Panc1 (cell line): Measurements from ENCODE around the gene SUCLA2. TPM values are rescaled to one million over a fixed set of nuclear protein-coding genes. Genes with fewer than 3 reads are reported as not detected.

Experiments
- ATAC-seq: fragments of 200-7000 bp; cut with Tn5 transposase; 2 replicates; pipeline ENCODE4 v1.9.1; 2020; ENCODE audit warnings: mild to moderate bottlenecking, moderate library complexity
- BruUV-seq: library from RNA; stranded (reverse); fragments of 400-500 nt; replicated peaks from 2 replicates; lab custom pipeline; 2021; lab: Mats Ljungman, UMichigan
- CTCF ChIA-PET: fragments of 300-600 bp; sonication (Branson Sonifier 250); formaldehyde crosslinking; loops from one replicate; lab custom pipeline; 2022; ENCODE audit warnings: antibody characterized with exemption; lab: Charles Lee
- POLR2A ChIA-PET: fragments of 300-600 bp; sonication (Branson Sonifier 250); formaldehyde crosslinking; loops from one replicate; lab custom pipeline; 2022; ENCODE audit warnings: antibody characterized with exemption; lab: Charles Lee
- DNase-seq: peaks from one replicate; pipeline ENCODE4 v3.0.0-alpha.2; 2010; ENCODE audit warnings: low read depth, low spot score
- H3K27ac ChIP-seq: 2 replicates; pipeline ENCODE4 v1.5.1; 2011; ENCODE audit warnings: mild to moderate bottlenecking, low read length, inconsistent platforms
- H3K27me3 ChIP-seq: fragments of 200-500 bp; sonication (Bioruptor generic); 2 replicates; pipeline ENCODE4 v1.6.0; 2014; ENCODE audit warnings: low read length, inconsistent platforms; ENCODE audit not compliant: control insufficient read depth, insufficient read depth
- H3K36me3 ChIP-seq: fragments of 200-500 bp; sonication (Bioruptor generic); 2 replicates; pipeline ENCODE4 v1.5.1; 2014; ENCODE audit warnings: inconsistent platforms, mild to moderate bottlenecking, low read length, moderate library complexity; ENCODE audit not compliant: control insufficient read depth, insufficient read depth
- H3K4me1 ChIP-seq: 2 replicates; pipeline ENCODE4 v1.5.1; 2011; ENCODE audit warnings: inconsistent platforms, mild to moderate bottlenecking, low read length, moderate library complexity; ENCODE audit not compliant: control insufficient read depth, insufficient read depth
- H3K4me3 ChIP-seq, 2 experiments: 2 replicates each; pipeline ENCODE4 v1.5.1; 2011 to 2012; ENCODE audit warnings: low read depth in 2 of 2, low read length in 2 of 2, mild to moderate bottlenecking in 2 of 2, inconsistent platforms in 1 of 2, moderate library complexity in 1 of 2
- H3K9me3 ChIP-seq: fragments of 200-500 bp; sonication (Bioruptor generic); 2 replicates; pipeline ENCODE4 v1.5.1; 2014; ENCODE audit warnings: low read depth, mild to moderate bottlenecking, inconsistent platforms, low read length, moderate library complexity; ENCODE audit not compliant: control insufficient read depth, insufficient read depth
- POLR2AphosphoS5 ChIP-seq: IDR thresholded peaks from 2 replicates; pipeline ENCODE4 v1.6.1; 2012; ENCODE audit warnings: mild to moderate bottlenecking, low read depth, low read length, moderate library complexity
- SIN3A ChIP-seq: IDR thresholded peaks from 2 replicates; pipeline ENCODE4 v1.6.1; 2012; ENCODE audit warnings: low read depth, mild to moderate bottlenecking, low read length, moderate library complexity, borderline replicate concordance; ENCODE audit not compliant: insufficient read depth
- TCF7L2 ChIP-seq: IDR thresholded peaks from 2 replicates; pipeline ENCODE4 v1.6.1; 2011; ENCODE audit warnings: mild to moderate bottlenecking, low read depth, low read length, inconsistent platforms
- in situ Hi-C: cut with HindIII; loops from 2 replicates; pipeline ENCODE4 v1.10.0; 2016; ENCODE audit warnings: low sequenced_read_pairs, low pct_unique_long_range_greater_than_20kb
- intact Hi-C: fragments of 100-400 bp; cut with micrococcal nuclease; formaldehyde crosslinking; loops from one replicate; pipeline ENCODE4 v1.10.0; 2022; ENCODE audit not compliant: unreplicated experiment
- total RNA-seq: library from RNA; stranded (reverse); gene quantifications from one replicate; pipeline ENCODE4 v1.2.1, GENCODE V29; 2021; ENCODE audit not compliant: unreplicated experiment
- TF ChIP-seq, protein P1 (sequence below): fragments of 450-650 bp; IDR thresholded peaks from 2 replicates; pipeline ENCODE4 v1.5.1; 2017; ENCODE audit warnings: mild to moderate bottlenecking
- TF ChIP-seq, protein P2 (sequence below), 2 experiments: IDR thresholded peaks; 2 replicates each; pipeline ENCODE4 v1.6.1; 2011 to 2012; ENCODE audit warnings: low read depth in 2 of 2, control low read depth in 1 of 2, low read length in 1 of 2, mild to moderate bottlenecking in 1 of 2, moderate library complexity in 1 of 2; ENCODE audit not compliant: insufficient read depth in 1 of 2

Gene SUCLA2
- total RNA-seq, 1 experiment from 2014 or later = 28.1 TPM

DNA sequence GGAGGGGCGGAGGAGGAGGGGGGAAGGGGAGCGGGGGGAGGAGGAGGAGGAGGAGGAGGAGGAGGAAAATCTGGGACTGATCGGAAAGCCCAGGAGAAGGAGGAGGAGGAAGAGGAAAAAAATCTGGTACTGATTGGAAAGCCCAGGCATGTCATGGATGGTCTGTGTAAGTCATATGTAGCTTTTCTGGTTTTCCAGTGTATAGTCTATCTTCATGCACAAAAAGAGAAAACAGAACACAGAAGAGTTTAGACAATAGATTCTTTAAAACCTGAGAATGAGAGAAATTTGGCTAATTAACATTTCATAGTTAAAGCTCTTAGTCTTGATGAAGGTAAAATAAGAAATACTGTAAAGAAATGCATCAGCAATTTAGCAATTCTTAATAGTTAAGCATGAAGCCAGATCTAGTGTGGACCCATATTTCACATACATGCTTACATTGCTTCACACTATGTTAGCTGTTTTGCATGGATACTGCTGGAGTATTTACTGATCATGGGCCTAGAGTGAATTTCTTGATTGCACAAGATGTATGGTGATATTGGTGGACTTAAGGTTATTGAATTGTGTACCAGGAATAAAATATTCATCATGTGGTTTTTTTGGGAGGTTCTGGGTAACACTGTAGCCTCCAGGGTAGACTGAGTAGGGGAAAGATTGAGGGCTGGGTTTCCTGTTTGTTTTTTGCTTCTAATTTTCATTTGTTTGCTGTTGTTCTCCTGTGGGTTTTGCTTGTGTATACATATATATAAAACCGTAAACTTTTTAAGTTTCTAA is 41.4 kb downstream of the SUCLA2 start:
- BruUV-seq = no TSS peak
- no peak for ATAC-seq
- no peaks in the 10 kb centered on the region for H3K27me3 ChIP-seq
- peaks cover 12% of the 10 kb centered on the region for H3K9me3 ChIP-seq
- H3K27ac ChIP-seq = no peak overlapping the region
- POLR2A ChIA-PET = no interaction called here
- H3K4me3 ChIP-seq = no peak overlapping the region
- CTCF ChIA-PET = no interaction called here
- in situ Hi-C loops (no loop called here), intact Hi-C loops (no loop called here)
- DNase-seq = no peak
- no peak for TF ChIP-seq TCF7L2
- no peaks in the 10 kb centered on the region for H3K4me1 ChIP-seq
- H3K36me3 ChIP-seq = no peaks in the 10 kb centered on the region; the same call in none of the 2 replicates

DNA sequence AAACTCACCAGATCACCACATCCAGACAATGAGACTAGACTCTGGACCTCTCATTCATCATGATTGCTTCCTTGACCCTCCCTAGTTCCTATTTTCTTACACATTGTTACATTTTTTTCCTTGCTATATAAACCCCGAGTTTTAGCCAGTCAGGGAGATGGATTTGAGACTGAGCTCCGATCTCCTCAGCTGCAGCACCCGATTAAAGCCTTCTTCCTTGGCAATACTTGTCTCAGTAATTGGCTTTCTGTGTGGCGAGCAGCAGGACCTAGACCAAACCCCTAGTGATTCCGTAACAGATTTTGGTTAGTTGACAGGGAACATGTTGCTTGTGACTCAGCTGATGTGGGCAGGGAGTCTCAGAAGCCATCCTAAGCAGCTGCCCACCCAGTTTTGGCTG is 44.0 kb downstream of the SUCLA2 start:
- TF ChIP-seq, protein P1, sequence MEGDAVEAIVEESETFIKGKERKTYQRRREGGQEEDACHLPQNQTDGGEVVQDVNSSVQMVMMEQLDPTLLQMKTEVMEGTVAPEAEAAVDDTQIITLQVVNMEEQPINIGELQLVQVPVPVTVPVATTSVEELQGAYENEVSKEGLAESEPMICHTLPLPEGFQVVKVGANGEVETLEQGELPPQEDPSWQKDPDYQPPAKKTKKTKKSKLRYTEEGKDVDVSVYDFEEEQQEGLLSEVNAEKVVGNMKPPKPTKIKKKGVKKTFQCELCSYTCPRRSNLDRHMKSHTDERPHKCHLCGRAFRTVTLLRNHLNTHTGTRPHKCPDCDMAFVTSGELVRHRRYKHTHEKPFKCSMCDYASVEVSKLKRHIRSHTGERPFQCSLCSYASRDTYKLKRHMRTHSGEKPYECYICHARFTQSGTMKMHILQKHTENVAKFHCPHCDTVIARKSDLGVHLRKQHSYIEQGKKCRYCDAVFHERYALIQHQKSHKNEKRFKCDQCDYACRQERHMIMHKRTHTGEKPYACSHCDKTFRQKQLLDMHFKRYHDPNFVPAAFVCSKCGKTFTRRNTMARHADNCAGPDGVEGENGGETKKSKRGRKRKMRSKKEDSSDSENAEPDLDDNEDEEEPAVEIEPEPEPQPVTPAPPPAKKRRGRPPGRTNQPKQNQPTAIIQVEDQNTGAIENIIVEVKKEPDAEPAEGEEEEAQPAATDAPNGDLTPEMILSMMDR = no peak
- TF ChIP-seq SIN3A (no peak), POLR2AphosphoS5 (no peak), TCF7L2 (no peak)
- TF ChIP-seq, protein P2, sequence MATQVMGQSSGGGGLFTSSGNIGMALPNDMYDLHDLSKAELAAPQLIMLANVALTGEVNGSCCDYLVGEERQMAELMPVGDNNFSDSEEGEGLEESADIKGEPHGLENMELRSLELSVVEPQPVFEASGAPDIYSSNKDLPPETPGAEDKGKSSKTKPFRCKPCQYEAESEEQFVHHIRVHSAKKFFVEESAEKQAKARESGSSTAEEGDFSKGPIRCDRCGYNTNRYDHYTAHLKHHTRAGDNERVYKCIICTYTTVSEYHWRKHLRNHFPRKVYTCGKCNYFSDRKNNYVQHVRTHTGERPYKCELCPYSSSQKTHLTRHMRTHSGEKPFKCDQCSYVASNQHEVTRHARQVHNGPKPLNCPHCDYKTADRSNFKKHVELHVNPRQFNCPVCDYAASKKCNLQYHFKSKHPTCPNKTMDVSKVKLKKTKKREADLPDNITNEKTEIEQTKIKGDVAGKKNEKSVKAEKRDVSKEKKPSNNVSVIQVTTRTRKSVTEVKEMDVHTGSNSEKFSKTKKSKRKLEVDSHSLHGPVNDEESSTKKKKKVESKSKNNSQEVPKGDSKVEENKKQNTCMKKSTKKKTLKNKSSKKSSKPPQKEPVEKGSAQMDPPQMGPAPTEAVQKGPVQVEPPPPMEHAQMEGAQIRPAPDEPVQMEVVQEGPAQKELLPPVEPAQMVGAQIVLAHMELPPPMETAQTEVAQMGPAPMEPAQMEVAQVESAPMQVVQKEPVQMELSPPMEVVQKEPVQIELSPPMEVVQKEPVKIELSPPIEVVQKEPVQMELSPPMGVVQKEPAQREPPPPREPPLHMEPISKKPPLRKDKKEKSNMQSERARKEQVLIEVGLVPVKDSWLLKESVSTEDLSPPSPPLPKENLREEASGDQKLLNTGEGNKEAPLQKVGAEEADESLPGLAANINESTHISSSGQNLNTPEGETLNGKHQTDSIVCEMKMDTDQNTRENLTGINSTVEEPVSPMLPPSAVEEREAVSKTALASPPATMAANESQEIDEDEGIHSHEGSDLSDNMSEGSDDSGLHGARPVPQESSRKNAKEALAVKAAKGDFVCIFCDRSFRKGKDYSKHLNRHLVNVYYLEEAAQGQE (IDR thresholded peaks at IDR 0.05; ENCODE audit: insufficient read depth in 1 of 2, low read depth in 2 of 2, low read length in 1 of 2) = no peak
- Histone ChIP-seq H3K9me3 (peaks cover 12% of the 10 kb centered on the region), H3K4me3 (no peak overlapping the region), H3K36me3 (no peaks in the 10 kb centered on the region; the same call in 1 of the 2 replicates), H3K27ac (no peak overlapping the region), H3K27me3 (no peaks in the 10 kb centered on the region), H3K4me1 (no peaks in the 10 kb centered on the region)
- ChIA-PET CTCF (no interaction called here), POLR2A (no interaction called here)
- in situ Hi-C loops = no loop called here
- intact Hi-C loops = no loop called here
- no TSS peak for BruUV-seq
- DNase-seq (no peak), ATAC-seq (no peak)

DNA sequence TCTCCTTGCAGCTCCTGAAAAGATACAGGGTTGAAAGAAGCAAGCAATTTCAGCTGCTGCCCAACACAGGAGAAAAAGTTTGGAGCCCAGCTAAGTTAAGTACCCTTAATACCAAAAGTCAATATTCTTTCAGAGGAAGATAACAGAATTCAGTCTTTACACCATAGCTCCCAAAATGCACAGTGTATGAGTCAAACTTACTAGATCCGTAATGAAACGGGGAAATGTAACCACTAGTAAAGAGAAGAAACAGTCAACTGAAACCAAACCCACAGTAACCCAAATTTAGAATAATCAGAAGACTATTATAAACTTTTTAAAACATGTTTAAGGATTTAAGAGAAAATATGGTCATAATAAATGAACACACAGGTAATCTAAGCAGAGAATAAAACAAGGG is 45.2 kb downstream of the SUCLA2 start:
- POLR2A ChIA-PET = no interaction called here
- Histone ChIP-seq H3K27me3 (no peaks in the 10 kb centered on the region), H3K27ac (no peak overlapping the region), H3K36me3 (no peaks in the 10 kb centered on the region; the same call in 1 of the 2 replicates), H3K9me3 (peaks cover 12% of the 10 kb centered on the region), H3K4me1 (no peaks in the 10 kb centered on the region), H3K4me3 (no peak overlapping the region)
- DNase-seq (no peak), ATAC-seq (no peak)
- in situ Hi-C loops = no loop called here
- CTCF ChIA-PET = no interaction called here
- intact Hi-C loops = no loop called here
- no peak for TF ChIP-seq POLR2AphosphoS5
- no TSS peak for BruUV-seq
